HepG2 (cell line): ENCODE results near the gene PHOSPHO2. TPM values are rescaled to one million over a fixed set of nuclear protein-coding genes. Genes with fewer than 3 reads are reported as not detected.

Experiments used
- BORCS8-MEF2B ChIP-seq: sonication (generic); formaldehyde crosslinking; IDR thresholded peaks from 2 replicates; pipeline ENCODE4 v1.8.0; 2022; ENCODE audit warnings: mild to moderate bottlenecking, missing genetic modification reagents
- NFATC3 ChIP-seq: sonication (generic); formaldehyde crosslinking; IDR thresholded peaks from 2 replicates; pipeline ENCODE4 v1.5.1; 2020; ENCODE audit warnings: mild to moderate bottlenecking, missing genetic modification reagents
- NFYB ChIP-seq: sonication (generic); formaldehyde crosslinking; IDR thresholded peaks from 2 replicates; pipeline ENCODE4 v1.4.0; 2020; ENCODE audit warnings: missing genetic modification reagents
- PAX8 ChIP-seq: sonication (generic); formaldehyde crosslinking; IDR thresholded peaks from 2 replicates; pipeline ENCODE4 v1.8.0; 2022; ENCODE audit warnings: mild to moderate bottlenecking, missing genetic modification reagents, borderline replicate concordance
- RFXANK ChIP-seq: IDR thresholded peaks from 2 replicates; pipeline ENCODE4 v1.6.1; 2016
- SAFB2 ChIP-seq: sonication (generic); formaldehyde crosslinking; IDR thresholded peaks from 2 replicates; pipeline ENCODE4 v1.5.1; 2020; ENCODE audit warnings: missing genetic modification reagents, low read depth, mild to moderate bottlenecking, borderline replicate concordance
- SIX4 ChIP-seq: sonication (generic); formaldehyde crosslinking; IDR thresholded peaks from 2 replicates; pipeline ENCODE4 v1.4.0; 2020; ENCODE audit warnings: missing genetic modification reagents
- SNAI1 ChIP-seq: sonication (generic); formaldehyde crosslinking; IDR thresholded peaks from 2 replicates; pipeline ENCODE4 v1.5.0; 2020; ENCODE audit warnings: mild to moderate bottlenecking, missing genetic modification reagents, borderline replicate concordance
- U2AF2 ChIP-seq: fragments of 200-400 bp; formaldehyde crosslinking; IDR thresholded peaks from 2 replicates; pipeline ENCODE4 v1.6.1; 2017; ENCODE audit warnings: low read depth, mild to moderate bottlenecking, low read length
- ZFP37 ChIP-seq: sonication (generic); formaldehyde crosslinking; IDR thresholded peaks from 2 replicates; pipeline ENCODE4 v1.4.0; 2020; ENCODE audit warnings: missing genetic modification reagents, borderline replicate concordance
- ZKSCAN8 ChIP-seq: IDR thresholded peaks from 2 replicates; pipeline ENCODE4 v1.6.1; 2016; ENCODE audit warnings: borderline replicate concordance, missing genetic modification reagents, missing compliant biosample characterization
- ZNF124 ChIP-seq: sonication (generic); formaldehyde crosslinking; IDR thresholded peaks from 2 replicates; pipeline ENCODE4 v1.4.0; 2020; ENCODE audit warnings: missing genetic modification reagents
- ZNF296 ChIP-seq: sonication (generic); formaldehyde crosslinking; conservative IDR thresholded peaks from 2 replicates; pipeline ENCODE4 v1.5.0; 2020; ENCODE audit warnings: mild to moderate bottlenecking, missing genetic modification reagents
- ZNF30 ChIP-seq: sonication (generic); formaldehyde crosslinking; IDR thresholded peaks from 2 replicates; pipeline ENCODE4 v1.5.0; 2020; ENCODE audit warnings: mild to moderate bottlenecking, missing genetic modification reagents
- ZNF446 ChIP-seq: sonication (generic); formaldehyde crosslinking; IDR thresholded peaks from 2 replicates; pipeline ENCODE4 v1.5.0; 2020; ENCODE audit warnings: mild to moderate bottlenecking, missing genetic modification reagents
- ZNF550 ChIP-seq: sonication (generic); formaldehyde crosslinking; IDR thresholded peaks from 2 replicates; pipeline ENCODE4 v1.4.0; 2020; ENCODE audit warnings: mild to moderate bottlenecking, missing genetic modification reagents, borderline replicate concordance
- polyA plus RNA-seq, 8 experiments: library from polyadenylated mRNA; depleted of rRNA in 3 of 8; stranded (reverse) in 7 of 8; unstranded in 1 of 8; fragments of >200 nt; fragmentation: Illumina TruSeq in 4 of 8; extraction: Trizol in 4 of 8; gene quantifications; 2 replicates each; pipeline versions ENCODE4 v1.2.1 to v1.2.3, GENCODE V29; 2011 to 2016; ENCODE audit warnings: low read depth in 4 of 8, missing spikeins in 1 of 8, mixed read lengths in 1 of 8; ENCODE audit not compliant: insufficient read depth in 1 of 8
- total RNA-seq, 5 experiments: library from RNA; depleted of rRNA; stranded (reverse); fragments of >200 nt; fragmentation: Illumina TruSeq; extraction: Trizol; gene quantifications; 2 replicates each; pipeline ENCODE4 v1.2.3, GENCODE V29; 2016; ENCODE audit warnings: low read depth in 1 of 5
- TF ChIP-seq, protein P1 (sequence below): sonication (generic); formaldehyde crosslinking; IDR thresholded peaks from 2 replicates; pipeline ENCODE4 v1.4.0; 2020; ENCODE audit warnings: missing genetic modification reagents, mild to moderate bottlenecking, borderline replicate concordance
- TF ChIP-seq, protein P2 (sequence below): sonication (generic); formaldehyde crosslinking; IDR thresholded peaks from 2 replicates; pipeline ENCODE4 v1.4.0; 2020; ENCODE audit warnings: missing genetic modification reagents, mild to moderate bottlenecking, borderline replicate concordance
- TF ChIP-seq, protein P3 (sequence below): sonication (generic); formaldehyde crosslinking; IDR thresholded peaks from 2 replicates; pipeline ENCODE4 v1.5.1; 2020; ENCODE audit warnings: missing genetic modification reagents, mild to moderate bottlenecking, borderline replicate concordance
- TF ChIP-seq, protein P4 (sequence below): sonication (generic); formaldehyde crosslinking; IDR thresholded peaks from 2 replicates; pipeline ENCODE4 v1.5.1; 2020; ENCODE audit warnings: missing genetic modification reagents, mild to moderate bottlenecking, borderline replicate concordance

The PHOSPHO2 gene
- total and polyA plus RNA-seq, 2 of the 13 experiments (the other 11 are each of a cell fraction or from before 2014, with no cell fraction given) = 6.1 to 11.4 TPM

DNA sequence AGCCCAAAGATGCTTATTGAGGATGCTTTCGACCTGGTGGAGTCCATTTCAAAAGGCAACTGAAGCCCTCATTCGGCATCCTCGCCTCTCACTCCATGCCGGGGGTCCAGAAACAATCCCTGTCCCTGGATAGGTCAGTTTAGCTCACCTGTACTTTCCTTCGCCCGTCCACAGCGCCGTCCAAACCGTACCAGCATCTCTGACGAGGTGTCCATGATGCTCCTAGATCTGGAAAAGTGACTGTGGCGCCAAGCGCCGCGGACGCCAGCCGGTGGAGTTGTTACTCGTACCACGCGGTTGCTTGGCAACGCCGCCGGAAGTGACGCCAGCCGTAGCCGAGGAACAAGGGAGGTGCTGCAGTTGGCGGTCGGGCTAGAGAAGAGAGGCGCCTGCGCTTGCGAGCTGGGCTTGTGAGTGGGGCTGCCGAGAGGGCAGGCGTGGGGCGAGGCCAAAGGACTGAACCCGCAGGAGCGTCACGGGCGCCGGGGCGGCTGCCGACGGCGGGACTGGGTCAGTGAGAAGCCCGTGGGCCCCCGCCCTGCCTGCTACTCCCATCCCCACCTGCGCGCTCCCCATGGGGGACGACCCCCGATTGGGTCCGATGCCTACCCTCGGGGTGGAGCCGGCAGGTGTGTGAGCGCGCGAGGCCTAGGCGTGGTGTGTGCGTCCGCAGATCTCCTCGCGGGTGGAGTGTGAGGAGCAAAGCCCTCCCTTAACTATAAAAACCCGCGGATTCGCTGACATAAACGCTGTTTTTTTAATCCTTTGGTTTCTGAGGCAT lies at the start of gene PHOSPHO2, which contains the start of gene CFAP210 (continued):
- peak; percentile 96; the same call in 1 of the 2 replicates for TF ChIP-seq ZNF550 (CRISPR knock-in tag)
- TF ChIP-seq, protein P1, sequence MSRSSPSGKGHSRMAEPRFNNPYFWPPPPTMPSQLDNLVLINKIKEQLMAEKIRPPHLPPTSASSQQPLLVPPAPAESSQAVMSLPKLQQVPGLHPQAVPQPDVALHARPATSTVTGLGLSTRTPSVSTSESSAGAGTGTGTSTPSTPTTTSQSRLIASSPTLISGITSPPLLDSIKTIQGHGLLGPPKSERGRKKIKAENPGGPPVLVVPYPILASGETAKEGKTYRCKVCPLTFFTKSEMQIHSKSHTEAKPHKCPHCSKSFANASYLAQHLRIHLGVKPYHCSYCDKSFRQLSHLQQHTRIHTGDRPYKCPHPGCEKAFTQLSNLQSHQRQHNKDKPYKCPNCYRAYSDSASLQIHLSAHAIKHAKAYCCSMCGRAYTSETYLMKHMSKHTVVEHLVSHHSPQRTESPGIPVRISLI = no peak; the same call in 1 of the 2 replicates
- peak; percentile 96 for TF ChIP-seq SAFB2 (CRISPR knock-in tag)
- TF ChIP-seq ZFP37 = no peak
- no peak for TF ChIP-seq ZNF446 (CRISPR knock-in tag)
- TF ChIP-seq ZNF296 (CRISPR knock-in tag) = peak; percentile 89
- peak; percentile 64; the same call in 1 of the 2 replicates for TF ChIP-seq PAX8 (CRISPR knock-in tag)
- TF ChIP-seq NFATC3 (CRISPR knock-in tag) = peak; percentile 92
- peak; percentile 70; the same call in 1 of the 2 replicates for TF ChIP-seq RFXANK (CRISPR knock-in tag)
- TF ChIP-seq, protein P2, sequence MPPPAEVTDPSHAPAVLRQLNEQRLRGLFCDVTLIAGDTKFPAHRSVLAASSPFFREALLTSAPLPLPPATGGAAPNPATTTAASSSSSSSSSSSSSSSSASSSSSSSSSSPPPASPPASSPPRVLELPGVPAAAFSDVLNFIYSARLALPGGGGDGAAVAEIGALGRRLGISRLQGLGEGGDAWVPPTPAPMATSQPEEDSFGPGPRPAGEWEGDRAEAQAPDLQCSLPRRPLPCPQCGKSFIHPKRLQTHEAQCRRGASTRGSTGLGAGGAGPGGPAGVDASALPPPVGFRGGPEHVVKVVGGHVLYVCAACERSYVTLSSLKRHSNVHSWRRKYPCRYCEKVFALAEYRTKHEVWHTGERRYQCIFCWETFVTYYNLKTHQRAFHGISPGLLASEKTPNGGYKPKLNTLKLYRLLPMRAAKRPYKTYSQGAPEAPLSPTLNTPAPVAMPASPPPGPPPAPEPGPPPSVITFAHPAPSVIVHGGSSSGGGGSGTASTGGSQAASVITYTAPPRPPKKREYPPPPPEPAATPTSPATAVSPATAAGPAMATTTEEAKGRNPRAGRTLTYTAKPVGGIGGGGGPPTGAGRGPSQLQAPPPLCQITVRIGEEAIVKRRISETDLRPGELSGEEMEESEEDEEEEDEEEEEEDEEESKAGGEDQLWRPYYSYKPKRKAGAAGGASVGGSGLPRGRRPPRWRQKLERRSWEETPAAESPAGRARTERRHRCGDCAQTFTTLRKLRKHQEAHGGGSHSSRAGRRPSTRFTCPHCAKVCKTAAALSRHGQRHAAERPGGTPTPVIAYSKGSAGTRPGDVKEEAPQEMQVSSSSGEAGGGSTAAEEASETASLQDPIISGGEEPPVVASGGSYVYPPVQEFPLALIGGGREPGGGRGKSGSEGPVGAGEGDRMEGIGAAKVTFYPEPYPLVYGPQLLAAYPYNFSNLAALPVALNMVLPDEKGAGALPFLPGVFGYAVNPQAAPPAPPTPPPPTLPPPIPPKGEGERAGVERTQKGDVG (CRISPR knock-in tag) = peak; percentile 87; the same call in 1 of the 2 replicates
- TF ChIP-seq SIX4 (CRISPR knock-in tag) = no peak
- TF ChIP-seq, protein P3, sequence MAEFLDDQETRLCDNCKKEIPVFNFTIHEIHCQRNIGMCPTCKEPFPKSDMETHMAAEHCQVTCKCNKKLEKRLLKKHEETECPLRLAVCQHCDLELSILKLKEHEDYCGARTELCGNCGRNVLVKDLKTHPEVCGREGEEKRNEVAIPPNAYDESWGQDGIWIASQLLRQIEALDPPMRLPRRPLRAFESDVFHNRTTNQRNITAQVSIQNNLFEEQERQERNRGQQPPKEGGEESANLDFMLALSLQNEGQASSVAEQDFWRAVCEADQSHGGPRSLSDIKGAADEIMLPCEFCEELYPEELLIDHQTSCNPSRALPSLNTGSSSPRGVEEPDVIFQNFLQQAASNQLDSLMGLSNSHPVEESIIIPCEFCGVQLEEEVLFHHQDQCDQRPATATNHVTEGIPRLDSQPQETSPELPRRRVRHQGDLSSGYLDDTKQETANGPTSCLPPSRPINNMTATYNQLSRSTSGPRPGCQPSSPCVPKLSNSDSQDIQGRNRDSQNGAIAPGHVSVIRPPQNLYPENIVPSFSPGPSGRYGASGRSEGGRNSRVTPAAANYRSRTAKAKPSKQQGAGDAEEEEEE = no peak
- no peak for TF ChIP-seq U2AF2
- peak; percentile 54; the same call in 1 of the 2 replicates for TF ChIP-seq NFYB (CRISPR knock-in tag)
- peak; percentile 92; the same call in 1 of the 2 replicates for TF ChIP-seq BORCS8-MEF2B (CRISPR knock-in tag)
- TF ChIP-seq ZNF124 (CRISPR knock-in tag) = peak; percentile 91
- TF ChIP-seq, protein P4, sequence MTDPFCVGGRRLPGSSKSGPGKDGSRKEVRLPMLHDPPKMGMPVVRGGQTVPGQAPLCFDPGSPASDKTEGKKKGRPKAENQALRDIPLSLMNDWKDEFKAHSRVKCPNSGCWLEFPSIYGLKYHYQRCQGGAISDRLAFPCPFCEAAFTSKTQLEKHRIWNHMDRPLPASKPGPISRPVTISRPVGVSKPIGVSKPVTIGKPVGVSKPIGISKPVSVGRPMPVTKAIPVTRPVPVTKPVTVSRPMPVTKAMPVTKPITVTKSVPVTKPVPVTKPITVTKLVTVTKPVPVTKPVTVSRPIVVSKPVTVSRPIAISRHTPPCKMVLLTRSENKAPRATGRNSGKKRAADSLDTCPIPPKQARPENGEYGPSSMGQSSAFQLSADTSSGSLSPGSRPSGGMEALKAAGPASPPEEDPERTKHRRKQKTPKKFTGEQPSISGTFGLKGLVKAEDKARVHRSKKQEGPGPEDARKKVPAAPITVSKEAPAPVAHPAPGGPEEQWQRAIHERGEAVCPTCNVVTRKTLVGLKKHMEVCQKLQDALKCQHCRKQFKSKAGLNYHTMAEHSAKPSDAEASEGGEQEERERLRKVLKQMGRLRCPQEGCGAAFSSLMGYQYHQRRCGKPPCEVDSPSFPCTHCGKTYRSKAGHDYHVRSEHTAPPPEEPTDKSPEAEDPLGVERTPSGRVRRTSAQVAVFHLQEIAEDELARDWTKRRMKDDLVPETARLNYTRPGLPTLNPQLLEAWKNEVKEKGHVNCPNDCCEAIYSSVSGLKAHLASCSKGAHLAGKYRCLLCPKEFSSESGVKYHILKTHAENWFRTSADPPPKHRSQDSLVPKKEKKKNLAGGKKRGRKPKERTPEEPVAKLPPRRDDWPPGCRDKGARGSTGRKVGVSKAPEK (CRISPR knock-in tag) = 0 out of 2 replicates have a peak, but pooled peaks have one; percentile 61
- TF ChIP-seq ZNF30 (CRISPR knock-in tag) = no peak
- TF ChIP-seq ZKSCAN8 (CRISPR knock-in tag) = peak; percentile 69; the same call in 1 of the 2 replicates
- peak; percentile 97; the same call in 1 of the 2 replicates for TF ChIP-seq SNAI1 (CRISPR knock-in tag)
